BJ (cell line): ENCODE results near the gene ANAPC2. TPM values are rescaled to one million over a fixed set of nuclear protein-coding genes. Genes with fewer than 3 reads are reported as not detected.

Experiments
- CTCF ChIA-PET: fragments of 350-600 bp; formaldehyde crosslinking; extraction: SDS; loops from one replicate; lab custom pipeline; 2021; ENCODE audit warnings: antibody characterized with exemption, inconsistent platforms; lab: Yijun Ruan, JAX
- POLR2A ChIA-PET: fragments of 300-600 bp; sonication (Branson Sonifier 250); formaldehyde crosslinking; extraction: SDS; loops from one replicate; lab custom pipeline; 2021; ENCODE audit warnings: antibody characterized with exemption; lab: Charles Lee
- DNase-seq: peaks from one replicate; pipeline ENCODE4 v3.0.0-alpha.2; 2011; ENCODE audit warnings: low read depth
- H3K27me3 ChIP-seq: 2 replicates; pipeline ENCODE4 v1.6.0; 2011; ENCODE audit warnings: low read length; ENCODE audit not compliant: control insufficient read depth, insufficient read depth
- H3K36me3 ChIP-seq: 2 replicates; pipeline ENCODE4 v1.5.1; 2011; ENCODE audit warnings: low read length; ENCODE audit not compliant: control insufficient read depth, insufficient read depth
- H3K4me3 ChIP-seq: 2 replicates; pipeline ENCODE4 v1.5.1; 2011; ENCODE audit warnings: low read depth, mild to moderate bottlenecking, control low read depth, low read length
- CTCF ChIP-seq: IDR thresholded peaks from 2 replicates; pipeline ENCODE4 v1.5.1; 2011; ENCODE audit warnings: low read depth, mild to moderate bottlenecking, control low read depth, inconsistent platforms, low read length, moderate library complexity; ENCODE audit not compliant: insufficient read depth
- polyA plus RNA-seq: library from polyadenylated mRNA; depleted of rRNA; stranded (reverse); fragments of >200 nt; gene quantifications from 2 replicates; pipeline ENCODE4 v1.2.3, GENCODE V29; 2011; rRNA removed
- small RNA-seq: library from RNA; depleted of rRNA; stranded (forward); fragments of <200 nt; gene quantifications from one replicate; pipeline ENCODE3, GENCODE V24; 2012; ENCODE audit warnings: low replicate concordance, low read depth; ENCODE audit not compliant: insufficient read length

Gene ANAPC2
- polyA plus RNA-seq, 1 experiment: 25.5 TPM

- Histone ChIP-seq H3K27me3 (no peaks in the 10 kb centered on the region), H3K4me3 (no peak overlapping the region), H3K36me3 (no peaks in the 10 kb centered on the region)
- no peak for TF ChIP-seq CTCF
- CTCF ChIA-PET: interaction anchor here (2.1 kb wide), 1 partner anchor 99 kb away, joined by 6 read pairs; the partner anchor contains the start of gene RNF224
- no peak for DNase-seq
- POLR2A ChIA-PET: interaction anchor here (0.9 kb wide), 1 partner anchor 113 kb away, joined by 3 read pairs; the partner anchor contains the start of gene TUBB4B
Observed at GRCh38 chr9:137127301-137128157, 60.8 kb downstream of the ANAPC2 start.

- H3K36me3 ChIP-seq: no peaks in the 10 kb centered on the region
- H3K27me3 ChIP-seq: no peaks in the 10 kb centered on the region
- POLR2A ChIA-PET: no interaction called here
- CTCF ChIA-PET: interaction anchor here (1.0 to 2.1 kb wide), 2 partner anchors 48 to 100 kb away, joined by 3 to 6 read pairs; partner anchors contain the start of gene RNF224
- TF ChIP-seq CTCF: no peak
- no peak for DNase-seq
- H3K4me3 ChIP-seq: no peak overlapping the region
Observed at GRCh38 chr9:137126786-137127185, 61.6 kb downstream of the ANAPC2 start.

Small RNA genes lying within 50 kb of the gene (small RNA-seq; reads per million reads assigned to genes)
- gene MIR3621: not detected

Other genes starting within 250 kb of the ANAPC2 start
- gene FBXW5, start 243.8 kb downstream of the ANAPC2 start, polyA plus RNA-seq: 46.9 and 71.9 TPM in 2 replicates
- gene C8G, start 243.3 kb downstream of the ANAPC2 start, polyA plus RNA-seq: 0.48 and 0.60 TPM in 2 replicates
- gene LCN12, start 236.3 kb downstream of the ANAPC2 start, polyA plus RNA-seq: 0.36 and 0.40 TPM in 2 replicates
- gene PTGDS, start 211.1 kb downstream of the ANAPC2 start, polyA plus RNA-seq: 0.31 and 0.58 TPM in 2 replicates
- 0.01 and 0.06 TPM in 2 replicates for gene LCNL1, start 205.6 kb downstream of the ANAPC2 start, polyA plus RNA-seq
- 10.3 and 11.8 TPM in 2 replicates for gene PAXX, start 196.1 kb downstream of the ANAPC2 start, polyA plus RNA-seq
- gene CLIC3, start 192.0 kb downstream of the ANAPC2 start, polyA plus RNA-seq: 3.9 and 4.0 TPM in 2 replicates
- 8.7 and 16.0 TPM in 2 replicates for gene ABCA2, start 160.3 kb downstream of the ANAPC2 start, polyA plus RNA-seq
- not detected in 2 replicates for gene FUT7, start 156.5 kb downstream of the ANAPC2 start, polyA plus RNA-seq
- 21.8 and 31.9 TPM in 2 replicates for gene NPDC1, start 142.4 kb downstream of the ANAPC2 start, polyA plus RNA-seq
- gene ENTPD2, start 134.5 kb downstream of the ANAPC2 start, polyA plus RNA-seq: not detected in 2 replicates
- gene SAPCD2, start 118.0 kb downstream of the ANAPC2 start, polyA plus RNA-seq: 5.1 and 8.6 TPM in 2 replicates
- gene UAP1L1, start 111.0 kb downstream of the ANAPC2 start, polyA plus RNA-seq: 2.8 and 5.6 TPM in 2 replicates
- 53.0 and 80.0 TPM in 2 replicates for gene MAN1B1, start 101.6 kb downstream of the ANAPC2 start, polyA plus RNA-seq
- gene DPP7, start 73.8 kb downstream of the ANAPC2 start, polyA plus RNA-seq: 66.7 and 94.4 TPM in 2 replicates
- gene GRIN1, start 49.4 kb downstream of the ANAPC2 start, polyA plus RNA-seq: 0.04 and 0.10 TPM in 2 replicates
- not detected in 2 replicates for gene LRRC26, start 18.5 kb downstream of the ANAPC2 start, polyA plus RNA-seq
- gene TMEM210, start 16.5 kb downstream of the ANAPC2 start, polyA plus RNA-seq: not detected in 2 replicates
- gene SSNA1, start 116 bp upstream of the ANAPC2 start, polyA plus RNA-seq: 53.8 and 81.4 TPM in 2 replicates
- gene TPRN, start 12.2 kb upstream of the ANAPC2 start, polyA plus RNA-seq: 2.9 and 3.5 TPM in 2 replicates
- gene TMEM203, start 17.1 kb upstream of the ANAPC2 start, polyA plus RNA-seq: 37.8 and 43.8 TPM in 2 replicates
- gene NDOR1, start 17.1 kb upstream of the ANAPC2 start, polyA plus RNA-seq: 4.4 and 7.1 TPM in 2 replicates
- 0.26 and 0.39 TPM in 2 replicates for gene RNF208, start 33.7 kb upstream of the ANAPC2 start, polyA plus RNA-seq
- 0.58 and 0.74 TPM in 2 replicates for gene CYSRT1, start 36.6 kb upstream of the ANAPC2 start, polyA plus RNA-seq
- not detected in 2 replicates for gene RNF224, start 38.9 kb upstream of the ANAPC2 start, polyA plus RNA-seq
- gene SLC34A3, start 42.3 kb upstream of the ANAPC2 start, polyA plus RNA-seq: not detected in 2 replicates
- 263 and 385 TPM in 2 replicates for gene TUBB4B, start 52.7 kb upstream of the ANAPC2 start, polyA plus RNA-seq
- gene STPG3, start 62.7 kb upstream of the ANAPC2 start, polyA plus RNA-seq: not detected in 2 replicates
- 26.6 and 51.9 TPM in 2 replicates for gene NELFB, start 66.8 kb upstream of the ANAPC2 start, polyA plus RNA-seq
- 16.9 and 23.8 TPM in 2 replicates for gene TOR4A, start 89.2 kb upstream of the ANAPC2 start, polyA plus RNA-seq
- 0.17 TPM in 2 replicates for gene NRARP, start 113.7 kb upstream of the ANAPC2 start, polyA plus RNA-seq
- gene EXD3, start 234.6 kb upstream of the ANAPC2 start, polyA plus RNA-seq: 4.9 and 5.4 TPM in 2 replicates
- gene NOXA1, start 234.8 kb upstream of the ANAPC2 start, polyA plus RNA-seq: 0.20 and 0.32 TPM in 2 replicates